HEK293 (cell line): ENCODE data around the gene ZNF428.

ENCODE experiments used
- GFI1B ChIP-seq: fragments of 450-650 bp; formaldehyde crosslinking; IDR thresholded peaks from 2 replicates; pipeline ENCODE4 v1.5.1; 2016; ENCODE audit warnings: missing biosample characterization, missing genetic modification characterization
- OVOL3 ChIP-seq: fragments of 450-650 bp; formaldehyde crosslinking; IDR thresholded peaks from 2 replicates; pipeline ENCODE4 v1.5.1; 2016; ENCODE audit warnings: missing biosample characterization, missing genetic modification characterization
- PRDM2 ChIP-seq: fragments of 450-650 bp; formaldehyde crosslinking; IDR thresholded peaks from 2 replicates; pipeline ENCODE4 v1.5.1; 2016; ENCODE audit warnings: missing biosample characterization, missing genetic modification characterization, borderline replicate concordance
- REST ChIP-seq: fragments of 450-650 bp; formaldehyde crosslinking; IDR thresholded peaks from 2 replicates; pipeline ENCODE4 v1.5.1; 2016; ENCODE audit warnings: missing biosample characterization, missing genetic modification characterization
- SP3 ChIP-seq: fragments of 450-650 bp; formaldehyde crosslinking; IDR thresholded peaks from 2 replicates; pipeline ENCODE4 v1.5.1; 2016; ENCODE audit warnings: missing biosample characterization, missing genetic modification characterization
- ZBTB44 ChIP-seq: fragments of 450-650 bp; IDR thresholded peaks from 2 replicates; pipeline ENCODE4 v1.5.1; 2018; ENCODE audit warnings: missing biosample characterization, mild to moderate bottlenecking, missing genetic modification characterization
- ZFP3 ChIP-seq: fragments of 450-650 bp; formaldehyde crosslinking; IDR thresholded peaks from 2 replicates; pipeline ENCODE4 v1.5.1; 2016; ENCODE audit warnings: low read depth, missing biosample characterization, missing genetic modification characterization
- ZNF132 ChIP-seq: fragments of 450-650 bp; formaldehyde crosslinking; IDR thresholded peaks from 2 replicates; pipeline ENCODE4 v1.5.1; 2017; ENCODE audit warnings: missing biosample characterization, missing genetic modification characterization, borderline replicate concordance
- ZNF211 ChIP-seq: fragments of 450-650 bp; formaldehyde crosslinking; IDR thresholded peaks from 2 replicates; pipeline ENCODE4 v1.5.1; 2016; ENCODE audit warnings: low read depth, missing biosample characterization, missing genetic modification characterization
- ZNF214 ChIP-seq: fragments of 450-650 bp; formaldehyde crosslinking; IDR thresholded peaks from 2 replicates; pipeline ENCODE4 v1.5.1; 2017; ENCODE audit warnings: missing biosample characterization, mild to moderate bottlenecking, missing genetic modification characterization, borderline replicate concordance
- ZNF292 ChIP-seq: fragments of 450-650 bp; formaldehyde crosslinking; IDR thresholded peaks from 2 replicates; pipeline ENCODE4 v1.5.1; 2016; ENCODE audit warnings: low read depth, missing biosample characterization, missing genetic modification characterization, borderline replicate concordance
- ZNF518A ChIP-seq: fragments of 450-650 bp; formaldehyde crosslinking; conservative IDR thresholded peaks from 2 replicates; pipeline ENCODE4 v1.5.1; 2016; ENCODE audit warnings: low read depth, missing biosample characterization, missing genetic modification characterization
- ZNF549 ChIP-seq: fragments of 450-650 bp; IDR thresholded peaks from 2 replicates; pipeline ENCODE4 v1.5.1; 2018; ENCODE audit warnings: missing biosample characterization, missing genetic modification characterization, mild to moderate bottlenecking, inconsistent platforms, moderate library complexity
- ZNF639 ChIP-seq: fragments of 450-650 bp; formaldehyde crosslinking; IDR thresholded peaks from 2 replicates; pipeline ENCODE4 v1.5.1; 2016; ENCODE audit warnings: missing biosample characterization, missing genetic modification characterization
- ZNF701 ChIP-seq: fragments of 450-650 bp; formaldehyde crosslinking; IDR thresholded peaks from 2 replicates; pipeline ENCODE4 v1.5.1; 2016; ENCODE audit warnings: missing biosample characterization, missing genetic modification characterization
- ZNF707 ChIP-seq: fragments of 450-650 bp; formaldehyde crosslinking; IDR thresholded peaks from 2 replicates; pipeline ENCODE4 v1.5.1; 2016; ENCODE audit warnings: missing biosample characterization, missing genetic modification characterization
- ZSCAN4 ChIP-seq: fragments of 450-650 bp; formaldehyde crosslinking; IDR thresholded peaks from 2 replicates; pipeline ENCODE4 v1.5.1; 2017; ENCODE audit warnings: missing biosample characterization, missing genetic modification characterization

ZNF428 gene

GRCh38 chr19:43639519-43640423 lies 20.3 kb upstream of the ZNF428 start, which contains the start of gene CADM4 (continued):
- TF ChIP-seq ZNF292 (no peak), ZNF211 (no peak), SP3 (tag by site-specific recombination) (peak; percentile 95), ZNF214 (tag by site-specific recombination) (no peak), ZBTB44 (no peak), ZNF707 (no peak; the same call in 1 of the 2 replicates), ZSCAN4 (tag by site-specific recombination) (peak; percentile 58), ZFP3 (tag by site-specific recombination) (no peak), PRDM2 (tag by site-specific recombination) (peak; percentile 100), ZNF518A (tag by site-specific recombination) (no peak), ZNF132 (tag by site-specific recombination) (no peak), OVOL3 (tag by site-specific recombination) (no peak; the same call in 1 of the 2 replicates), REST (tag by site-specific recombination) (no peak), ZNF701 (tag by site-specific recombination) (no peak; the same call in 1 of the 2 replicates), ZNF639 (tag by site-specific recombination) (peak; percentile 81), GFI1B (tag by site-specific recombination) (no peak; the same call in 1 of the 2 replicates), ZNF549 (no peak)
